A549 (cell line): ENCODE measurements around the gene IRAK1. TPM values are rescaled to one million over a fixed set of nuclear protein-coding genes. Genes with fewer than 3 reads are reported as not detected.

Experiments used
- ATAC-seq, 2 experiments: fragments of 200-7000 bp in 1 of 2; fragments of >200 bp in 1 of 2; cut with Nextera tagmentation in 1 of 2; cut with Tn5 transposase in 1 of 2; 3 replicates each; pipeline versions ENCODE4 v1.8.0 to v1.9.1; 2018 to 2020; ENCODE audit warnings: mild to moderate bottlenecking in 1 of 2, moderate library complexity in 1 of 2
- CTCF ChIA-PET: fragments of 300-600 bp; sonication (Branson Sonifier 250); formaldehyde crosslinking; extraction: SDS; loops from one replicate; lab custom pipeline; 2021; ENCODE audit warnings: antibody characterized with exemption, inconsistent platforms; lab: Yijun Ruan, JAX
- POLR2A ChIA-PET: fragments of 350-600 bp; formaldehyde crosslinking; extraction: SDS; loops from one replicate; lab custom pipeline; 2021; ENCODE audit warnings: antibody characterized with exemption, inconsistent platforms; lab: Yijun Ruan, JAX
- DNase-seq, 2 experiments: peaks; one replicate each; pipeline versions ENCODE4 v3.0.0 to v3.0.0-alpha.2; 2011 to 2016; ENCODE audit warnings: low read depth in 1 of 2, low spot score in 1 of 2
- FAIRE-seq: peaks from 2 replicates; lab custom pipeline; 2011; peaks lifted over from hg19 to GRCh38; lab: Jason Lieb, UNC
- H3K27ac ChIP-seq, 2 experiments: fragments of >200 bp; sonication (Bioruptor Twin); formaldehyde crosslinking; 3 replicates each; pipeline ENCODE4 v1.5.1; 2016 to 2017
- H3K4me1 ChIP-seq: fragments of >200 bp; sonication (Bioruptor Twin); formaldehyde crosslinking; 3 replicates; pipeline ENCODE4 v1.6.1; 2016
- H3K4me2 ChIP-seq: fragments of >200 bp; sonication (Bioruptor Twin); formaldehyde crosslinking; 3 replicates; pipeline ENCODE4 v1.6.1; 2016
- H3K4me3 ChIP-seq: fragments of >200 bp; sonication (Bioruptor Twin); formaldehyde crosslinking; 3 replicates; pipeline ENCODE4 v1.5.1; 2016
- H3K9me3 ChIP-seq: fragments of >200 bp; sonication (Bioruptor Twin); formaldehyde crosslinking; 3 replicates; pipeline ENCODE4 v1.6.1; 2016
- EP300 ChIP-seq, 2 experiments: fragments of >200 bp; sonication (Bioruptor Twin); formaldehyde crosslinking; IDR thresholded peaks; 2 replicates in 1 of 2; 3 replicates in 1 of 2; pipeline ENCODE4 v1.6.1; 2016 to 2017
- ESRRA ChIP-seq: fragments of 150-350 bp; IDR thresholded peaks from 2 replicates; pipeline ENCODE4 v1.6.1; 2014; ENCODE audit warnings: mild to moderate bottlenecking, low read length, borderline replicate concordance
- FOXS1 ChIP-seq: fragments of 250-450 bp; sonication (Bioruptor Pico); IDR thresholded peaks from 2 replicates; pipeline ENCODE4 v1.5.0; 2020; ENCODE audit warnings: mild to moderate bottlenecking, moderate library complexity
- HDAC2 ChIP-seq: fragments of 200-600 bp; sonication (generic); IDR thresholded peaks from 2 replicates; pipeline ENCODE4 v1.6.1; 2016
- HOXB13 ChIP-seq: fragments of 250-450 bp; sonication (Bioruptor Pico); IDR thresholded peaks from 2 replicates; pipeline ENCODE4 v1.5.0; 2020; ENCODE audit warnings: low read depth, mild to moderate bottlenecking, moderate library complexity
- HOXB5 ChIP-seq: fragments of 250-450 bp; sonication (Bioruptor Pico); IDR thresholded peaks from 2 replicates; pipeline ENCODE4 v1.5.0; 2020; ENCODE audit warnings: mild to moderate bottlenecking, moderate library complexity
- JUN ChIP-seq, 2 experiments: fragments of >200 bp; sonication (Bioruptor Twin); formaldehyde crosslinking; IDR thresholded peaks; 2 replicates in 1 of 2; 3 replicates in 1 of 2; pipeline ENCODE4 v1.6.1; 2016 to 2017
- JUNB ChIP-seq: fragments of >200 bp; sonication (Bioruptor Twin); formaldehyde crosslinking; IDR thresholded peaks from 2 replicates; pipeline ENCODE4 v1.6.1; 2016
- KDM5A ChIP-seq: fragments of 200-600 bp; sonication (generic); IDR thresholded peaks from 2 replicates; pipeline ENCODE4 v1.6.1; 2016; ENCODE audit warnings: antibody characterized with exemption, mild to moderate bottlenecking
- MAFK ChIP-seq: fragments of 450-650 bp; IDR thresholded peaks from 2 replicates; pipeline ENCODE4 v1.6.1; 2014; ENCODE audit not compliant: partially characterized antibody
- MAZ ChIP-seq: fragments of 150-350 bp; IDR thresholded peaks from 2 replicates; pipeline ENCODE4 v1.6.1; 2014; ENCODE audit warnings: antibody characterized with exemption, low read depth, low read length, borderline replicate concordance
- NFE2L2 ChIP-seq: fragments of 150-350 bp; conservative IDR thresholded peaks from 2 replicates; pipeline ENCODE4 v1.6.1; 2014; ENCODE audit warnings: low read length
- NPAS2 ChIP-seq: fragments of 250-450 bp; sonication (Bioruptor Pico); IDR thresholded peaks from 2 replicates; pipeline ENCODE4 v1.8.0; 2022; ENCODE audit warnings: mild to moderate bottlenecking, moderate library complexity, borderline replicate concordance
- PHF8 ChIP-seq: fragments of 200-600 bp; sonication (generic); IDR thresholded peaks from 2 replicates; pipeline ENCODE4 v1.6.1; 2016; ENCODE audit warnings: low read depth, mild to moderate bottlenecking, antibody characterized with exemption, moderate library complexity, borderline replicate concordance
- RNF2 ChIP-seq: fragments of 200-600 bp; sonication (generic); IDR thresholded peaks from 2 replicates; pipeline ENCODE4 v1.6.1; 2016; ENCODE audit warnings: low read depth, mild to moderate bottlenecking, antibody characterized with exemption, moderate library complexity, borderline replicate concordance
- SREBF2 ChIP-seq: fragments of 450-650 bp; IDR thresholded peaks from 2 replicates; pipeline ENCODE4 v1.6.1; 2014; ENCODE audit warnings: mild to moderate bottlenecking, moderate library complexity
- TFCP2L1 ChIP-seq: fragments of 250-450 bp; sonication (Bioruptor Pico); IDR thresholded peaks from 2 replicates; pipeline ENCODE4 v1.5.0; 2021; ENCODE audit warnings: mild to moderate bottlenecking
- ZC3H11A ChIP-seq: fragments of 450-650 bp; IDR thresholded peaks from 2 replicates; pipeline ENCODE4 v1.6.1; 2014; ENCODE audit warnings: antibody characterized with exemption, mild to moderate bottlenecking
- WGBS: methylation state at CpG from one replicate; pipeline ENCODE4 v1.1.6; 2017; ENCODE audit errors: missing lambda C conversion rate; 5-methylcytosine and 5-hydroxymethylcytosine counted together
- polyA plus RNA-seq, 4 experiments: library from polyadenylated mRNA; depleted of rRNA in 3 of 4; stranded (reverse); fragments of >200 nt; fragmentation: RNase III in 1 of 4; extraction: RNeasy Plus Mini Kit Qiagen cat#74134 plus additional on column Dnase treatment in 1 of 4; gene quantifications; 2 replicates in 3 of 4; 3 replicates in 1 of 4; pipeline ENCODE4 v1.2.3, GENCODE V29; 2011 to 2017
- TF ChIP-seq, protein P1 (sequence below): fragments of 200-600 bp; sonication (generic); IDR thresholded peaks from 2 replicates; pipeline ENCODE4 v1.6.1; 2016; ENCODE audit warnings: antibody characterized with exemption, mild to moderate bottlenecking, moderate library complexity
- TF ChIP-seq, protein P2 (sequence below): IDR thresholded peaks from 2 replicates; pipeline ENCODE4 v1.6.1; 2012
- TF ChIP-seq, protein P3 (sequence below): IDR thresholded peaks from 2 replicates; pipeline ENCODE4 v1.6.1; 2012
- TF ChIP-seq, protein P4 (sequence below): fragments of 250-450 bp; sonication (Bioruptor Pico); IDR thresholded peaks from 2 replicates; pipeline ENCODE4 v1.5.0; 2020; ENCODE audit warnings: low read depth, mild to moderate bottlenecking, moderate library complexity
- TF ChIP-seq, protein P5 (sequence below): fragments of >200 bp; sonication (Bioruptor Twin); formaldehyde crosslinking; IDR thresholded peaks from 3 replicates; pipeline ENCODE4 v1.5.1; 2016

Gene IRAK1
- polyA plus RNA-seq, 2 of the 4 experiments (the other 2 are of a cell fraction) = 73.1 to 177 TPM

DNA sequence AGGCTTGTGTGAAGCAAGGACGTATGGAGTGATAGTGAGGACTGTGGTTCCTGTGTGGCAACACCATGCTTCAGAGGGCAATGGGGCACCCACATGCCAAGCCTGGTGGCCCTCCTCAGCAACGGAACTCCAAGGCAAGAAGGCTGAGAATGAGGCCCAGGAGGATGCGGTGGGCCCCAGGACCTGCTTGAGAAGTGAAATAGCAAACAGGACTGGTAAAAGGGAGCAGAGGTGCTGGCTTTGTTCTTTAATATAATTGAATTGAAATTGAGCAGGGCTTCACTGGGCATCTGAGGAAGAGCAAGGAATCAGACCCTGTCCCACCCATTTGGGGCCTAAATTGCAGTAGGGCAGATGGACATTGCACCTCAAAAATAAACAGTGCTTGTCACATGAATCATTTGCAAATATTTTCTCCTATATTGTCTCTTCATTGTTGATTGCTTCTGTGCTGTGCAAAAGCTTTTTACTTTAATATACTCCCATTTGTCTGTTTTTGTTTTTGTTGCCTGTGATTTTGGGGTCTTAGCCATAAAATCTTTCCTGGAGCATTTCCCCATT is 44.9 kb downstream of the IRAK1 start:
- FAIRE-seq (no peak), DNase-seq (no peak), ATAC-seq (no peak)
- H3K4me2 ChIP-seq = peak overlapping the region; percentile 42; the same call in 2 of the 3 replicates
- ChIA-PET CTCF (interaction anchor here (1.1 to 2.2 kb wide), 2 partner anchors 39 to 43 kb away, joined by 3 to 8 read pairs; no protein-coding TSS in a partner anchor), POLR2A (no interaction called here)
- WGBS = 77% methylated on average over 3 of the region's 3 CpGs
- H3K4me3 ChIP-seq = no peak overlapping the region
- H3K27ac ChIP-seq = peak overlapping the region in 1 of 2 experiments; percentile 99; a peak in 2 of 6 replicates
- TF ChIP-seq HDAC2 (no peak), MAZ (no peak), FOXS1 (CRISPR knock-in tag) (no peak), RNF2 (no peak), ESRRA (no peak), KDM5A (no peak), EP300 (IDR thresholded peaks at IDR 0.05) (no peak), NFE2L2 (no peak)
- TF ChIP-seq, protein P1, sequence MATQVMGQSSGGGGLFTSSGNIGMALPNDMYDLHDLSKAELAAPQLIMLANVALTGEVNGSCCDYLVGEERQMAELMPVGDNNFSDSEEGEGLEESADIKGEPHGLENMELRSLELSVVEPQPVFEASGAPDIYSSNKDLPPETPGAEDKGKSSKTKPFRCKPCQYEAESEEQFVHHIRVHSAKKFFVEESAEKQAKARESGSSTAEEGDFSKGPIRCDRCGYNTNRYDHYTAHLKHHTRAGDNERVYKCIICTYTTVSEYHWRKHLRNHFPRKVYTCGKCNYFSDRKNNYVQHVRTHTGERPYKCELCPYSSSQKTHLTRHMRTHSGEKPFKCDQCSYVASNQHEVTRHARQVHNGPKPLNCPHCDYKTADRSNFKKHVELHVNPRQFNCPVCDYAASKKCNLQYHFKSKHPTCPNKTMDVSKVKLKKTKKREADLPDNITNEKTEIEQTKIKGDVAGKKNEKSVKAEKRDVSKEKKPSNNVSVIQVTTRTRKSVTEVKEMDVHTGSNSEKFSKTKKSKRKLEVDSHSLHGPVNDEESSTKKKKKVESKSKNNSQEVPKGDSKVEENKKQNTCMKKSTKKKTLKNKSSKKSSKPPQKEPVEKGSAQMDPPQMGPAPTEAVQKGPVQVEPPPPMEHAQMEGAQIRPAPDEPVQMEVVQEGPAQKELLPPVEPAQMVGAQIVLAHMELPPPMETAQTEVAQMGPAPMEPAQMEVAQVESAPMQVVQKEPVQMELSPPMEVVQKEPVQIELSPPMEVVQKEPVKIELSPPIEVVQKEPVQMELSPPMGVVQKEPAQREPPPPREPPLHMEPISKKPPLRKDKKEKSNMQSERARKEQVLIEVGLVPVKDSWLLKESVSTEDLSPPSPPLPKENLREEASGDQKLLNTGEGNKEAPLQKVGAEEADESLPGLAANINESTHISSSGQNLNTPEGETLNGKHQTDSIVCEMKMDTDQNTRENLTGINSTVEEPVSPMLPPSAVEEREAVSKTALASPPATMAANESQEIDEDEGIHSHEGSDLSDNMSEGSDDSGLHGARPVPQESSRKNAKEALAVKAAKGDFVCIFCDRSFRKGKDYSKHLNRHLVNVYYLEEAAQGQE = no peak
- TF ChIP-seq, protein P2, sequence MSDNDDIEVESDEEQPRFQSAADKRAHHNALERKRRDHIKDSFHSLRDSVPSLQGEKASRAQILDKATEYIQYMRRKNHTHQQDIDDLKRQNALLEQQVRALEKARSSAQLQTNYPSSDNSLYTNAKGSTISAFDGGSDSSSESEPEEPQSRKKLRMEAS = no peak
- peaks cover 17% of the 10 kb centered on the region for H3K4me1 ChIP-seq
- no peaks in the 10 kb centered on the region for H3K9me3 ChIP-seq

DNA sequence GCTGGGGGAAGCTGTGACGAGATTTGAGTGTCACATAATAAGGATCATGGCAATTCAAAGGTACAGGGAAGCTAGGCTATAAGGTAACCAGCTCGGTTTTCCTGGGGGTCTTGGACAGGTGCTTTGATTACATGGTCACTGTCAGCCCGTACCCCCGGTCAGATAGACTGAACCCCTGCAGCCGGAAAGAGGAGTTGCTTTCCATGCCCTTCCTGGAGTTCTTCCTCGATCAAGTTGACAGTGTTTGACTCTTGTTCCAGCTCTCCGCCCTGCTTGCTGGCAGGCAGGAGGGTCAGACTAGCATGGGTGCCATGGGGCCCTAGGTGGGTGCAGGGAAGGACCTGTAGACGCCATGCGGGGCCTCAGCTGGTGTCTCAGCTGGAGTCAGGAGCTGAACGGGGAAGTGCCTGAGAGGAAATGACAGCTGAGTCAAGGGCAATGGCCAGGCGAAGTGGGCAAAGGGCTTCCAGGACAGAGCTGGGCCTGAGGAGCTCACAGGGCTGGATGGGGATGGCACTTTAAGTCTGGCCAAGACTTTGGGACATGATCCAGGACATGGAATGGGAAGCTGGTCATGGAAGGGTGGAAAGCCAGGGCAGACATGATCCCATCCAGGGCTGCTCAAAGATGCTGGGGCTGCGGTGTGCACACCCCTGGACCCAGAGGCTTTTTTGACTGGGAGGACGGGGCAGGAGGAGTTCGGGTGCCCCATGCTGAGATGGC is 45.5 kb downstream of the IRAK1 start:
- peak overlapping the region; percentile 99 to 100; a peak in 5 of 6 replicates for H3K27ac ChIP-seq
- H3K4me1 ChIP-seq = peaks cover 20% of the 10 kb centered on the region
- no peak for FAIRE-seq
- DNase-seq = no peak
- CTCF ChIA-PET = interaction anchor here (1.0 to 1.1 kb wide), 2 partner anchors 27 to 44 kb away, joined by 3 read pairs; no protein-coding TSS in a partner anchor
- H3K4me3 ChIP-seq = peak overlapping the region; percentile 100; the same call in 2 of the 3 replicates
- no peak for TF ChIP-seq TFCP2L1 (CRISPR knock-in tag)
- no peak for TF ChIP-seq NPAS2
- TF ChIP-seq HOXB5 (CRISPR knock-in tag) = no peak
- TF ChIP-seq, protein P3, sequence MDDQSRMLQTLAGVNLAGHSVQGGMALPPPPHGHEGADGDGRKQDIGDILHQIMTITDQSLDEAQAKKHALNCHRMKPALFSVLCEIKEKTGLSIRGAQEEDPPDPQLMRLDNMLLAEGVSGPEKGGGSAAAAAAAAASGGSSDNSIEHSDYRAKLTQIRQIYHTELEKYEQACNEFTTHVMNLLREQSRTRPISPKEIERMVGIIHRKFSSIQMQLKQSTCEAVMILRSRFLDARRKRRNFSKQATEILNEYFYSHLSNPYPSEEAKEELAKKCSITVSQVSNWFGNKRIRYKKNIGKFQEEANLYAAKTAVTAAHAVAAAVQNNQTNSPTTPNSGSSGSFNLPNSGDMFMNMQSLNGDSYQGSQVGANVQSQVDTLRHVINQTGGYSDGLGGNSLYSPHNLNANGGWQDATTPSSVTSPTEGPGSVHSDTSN = no peak
- TF ChIP-seq EP300 (IDR thresholded peaks at IDR 0.05) = no peak
- no peak for TF ChIP-seq ESRRA
- TF ChIP-seq PHF8 = no peak
- no peak for TF ChIP-seq JUN (IDR thresholded peaks at IDR 0.05)
- TF ChIP-seq HOXB13 = no peak
- TF ChIP-seq ZC3H11A = no peak
- TF ChIP-seq, protein P4, sequence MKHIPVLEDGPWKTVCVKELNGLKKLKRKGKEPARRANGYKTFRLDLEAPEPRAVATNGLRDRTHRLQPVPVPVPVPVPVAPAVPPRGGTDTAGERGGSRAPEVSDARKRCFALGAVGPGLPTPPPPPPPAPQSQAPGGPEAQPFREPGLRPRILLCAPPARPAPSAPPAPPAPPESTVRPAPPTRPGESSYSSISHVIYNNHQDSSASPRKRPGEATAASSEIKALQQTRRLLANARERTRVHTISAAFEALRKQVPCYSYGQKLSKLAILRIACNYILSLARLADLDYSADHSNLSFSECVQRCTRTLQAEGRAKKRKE (CRISPR knock-in tag) = no peak
- no peak for TF ChIP-seq JUNB
- no peak for TF ChIP-seq SREBF2
- TF ChIP-seq MAFK = no peak
- TF ChIP-seq, protein P5, sequence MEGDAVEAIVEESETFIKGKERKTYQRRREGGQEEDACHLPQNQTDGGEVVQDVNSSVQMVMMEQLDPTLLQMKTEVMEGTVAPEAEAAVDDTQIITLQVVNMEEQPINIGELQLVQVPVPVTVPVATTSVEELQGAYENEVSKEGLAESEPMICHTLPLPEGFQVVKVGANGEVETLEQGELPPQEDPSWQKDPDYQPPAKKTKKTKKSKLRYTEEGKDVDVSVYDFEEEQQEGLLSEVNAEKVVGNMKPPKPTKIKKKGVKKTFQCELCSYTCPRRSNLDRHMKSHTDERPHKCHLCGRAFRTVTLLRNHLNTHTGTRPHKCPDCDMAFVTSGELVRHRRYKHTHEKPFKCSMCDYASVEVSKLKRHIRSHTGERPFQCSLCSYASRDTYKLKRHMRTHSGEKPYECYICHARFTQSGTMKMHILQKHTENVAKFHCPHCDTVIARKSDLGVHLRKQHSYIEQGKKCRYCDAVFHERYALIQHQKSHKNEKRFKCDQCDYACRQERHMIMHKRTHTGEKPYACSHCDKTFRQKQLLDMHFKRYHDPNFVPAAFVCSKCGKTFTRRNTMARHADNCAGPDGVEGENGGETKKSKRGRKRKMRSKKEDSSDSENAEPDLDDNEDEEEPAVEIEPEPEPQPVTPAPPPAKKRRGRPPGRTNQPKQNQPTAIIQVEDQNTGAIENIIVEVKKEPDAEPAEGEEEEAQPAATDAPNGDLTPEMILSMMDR = no peak
- 93% methylated on average over 12 of the region's 14 CpGs for WGBS
- H3K4me2 ChIP-seq = peak overlapping the region; percentile 81
- H3K9me3 ChIP-seq = no peaks in the 10 kb centered on the region
- ATAC-seq = no peak
- POLR2A ChIA-PET = no interaction called here
